Hypothalamus (tissue), 51 donors: ENCODE measurements around the gene SRRM2.

Experiments
- DNase-seq, 51 donors: peaks; one replicate each; lab custom pipeline; 2025; lab: John Stamatoyannopoulos, UW

SRRM2 gene

GRCh38 chr16:2752035-2752849 lies at the start of gene SRRM2:
Gene SRRM2, plus strand, starts transcription at chr16:2752638. Its CDS starts 3,727 bp downstream, at chr16:2756365.
- peak; percentile 73 to 100 (median 93) for DNase-seq

DNA sequence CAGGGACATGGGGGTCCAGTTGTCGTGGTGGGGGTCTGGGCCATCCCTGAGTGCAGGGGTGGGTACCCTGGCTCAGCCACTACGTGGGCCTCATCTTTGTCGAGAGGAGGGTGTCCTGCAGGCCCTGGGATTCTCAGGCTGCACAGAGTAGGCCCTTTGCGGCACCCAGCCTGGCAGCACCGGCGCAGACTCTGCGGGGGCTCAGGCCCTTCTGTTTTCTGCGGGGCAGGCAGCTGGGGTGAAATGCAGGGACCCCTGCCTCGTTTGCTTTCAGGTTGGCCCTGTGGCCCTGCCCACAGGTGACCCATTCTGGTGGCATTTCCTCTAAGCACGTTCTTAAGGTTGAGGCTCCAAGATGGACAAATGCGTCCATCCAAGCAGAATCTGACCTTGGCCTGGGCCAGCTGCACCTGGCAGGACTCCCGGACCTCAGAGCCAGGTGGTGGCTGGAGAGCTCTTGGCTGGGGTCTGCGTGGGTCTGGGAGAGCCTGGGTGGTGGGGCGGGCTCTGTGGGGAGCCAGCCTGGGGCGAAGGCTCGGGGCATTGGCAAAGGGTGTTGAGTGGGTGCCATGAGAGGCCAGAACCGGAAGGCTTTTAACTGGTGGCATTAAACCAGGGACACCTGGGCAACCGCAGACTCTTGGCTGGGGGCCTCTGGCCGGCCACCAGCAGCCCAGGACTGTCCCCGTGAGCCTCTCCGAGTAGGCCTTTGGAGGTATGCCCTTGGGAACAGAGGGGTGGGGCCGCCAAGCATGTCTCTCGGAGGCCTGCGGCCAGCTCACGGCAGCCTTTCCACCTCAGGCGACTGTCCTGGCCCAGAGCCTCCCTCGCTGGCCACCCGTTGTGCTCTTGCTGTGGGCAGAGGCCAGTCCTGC lies 49.3 kb upstream of the SRRM2 start:
- DNase-seq, result peak in 27 of 51 donors; percentile 6 to 65 (median 36)

GRCh38 chr16:2704166-2704982 lies 48.1 kb upstream of the SRRM2 start:
- no peak for DNase-seq

- no peak for DNase-seq
These were observed 47.5 kb upstream of the SRRM2 start for GRCh38 chr16:2704983-2705275.

GRCh38 chr16:2705351-2705750 lies 47.1 kb upstream of the SRRM2 start:
- no peak for DNase-seq

DNA sequence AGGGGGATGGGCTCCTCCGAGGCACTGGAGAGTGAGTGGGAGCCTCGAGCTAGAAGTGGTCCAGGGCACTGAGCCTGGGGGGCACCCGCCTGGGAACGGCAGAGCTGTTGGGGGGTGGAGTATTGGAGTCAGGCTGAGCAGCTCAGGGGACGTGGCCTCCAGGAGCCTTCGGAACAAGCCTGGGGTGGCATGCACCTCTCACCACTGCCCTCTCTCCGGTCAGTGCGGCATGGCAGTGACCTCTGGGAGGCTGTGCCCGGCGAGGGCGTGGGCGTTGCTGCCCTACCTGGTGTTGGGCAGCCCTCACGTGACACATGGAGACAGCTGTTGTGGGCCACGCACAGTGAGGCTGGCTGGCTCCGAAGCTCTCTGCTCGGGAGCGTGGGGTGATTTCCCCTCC lies 46.4 kb upstream of the SRRM2 start:
- DNase-seq, result no peak

DNA sequence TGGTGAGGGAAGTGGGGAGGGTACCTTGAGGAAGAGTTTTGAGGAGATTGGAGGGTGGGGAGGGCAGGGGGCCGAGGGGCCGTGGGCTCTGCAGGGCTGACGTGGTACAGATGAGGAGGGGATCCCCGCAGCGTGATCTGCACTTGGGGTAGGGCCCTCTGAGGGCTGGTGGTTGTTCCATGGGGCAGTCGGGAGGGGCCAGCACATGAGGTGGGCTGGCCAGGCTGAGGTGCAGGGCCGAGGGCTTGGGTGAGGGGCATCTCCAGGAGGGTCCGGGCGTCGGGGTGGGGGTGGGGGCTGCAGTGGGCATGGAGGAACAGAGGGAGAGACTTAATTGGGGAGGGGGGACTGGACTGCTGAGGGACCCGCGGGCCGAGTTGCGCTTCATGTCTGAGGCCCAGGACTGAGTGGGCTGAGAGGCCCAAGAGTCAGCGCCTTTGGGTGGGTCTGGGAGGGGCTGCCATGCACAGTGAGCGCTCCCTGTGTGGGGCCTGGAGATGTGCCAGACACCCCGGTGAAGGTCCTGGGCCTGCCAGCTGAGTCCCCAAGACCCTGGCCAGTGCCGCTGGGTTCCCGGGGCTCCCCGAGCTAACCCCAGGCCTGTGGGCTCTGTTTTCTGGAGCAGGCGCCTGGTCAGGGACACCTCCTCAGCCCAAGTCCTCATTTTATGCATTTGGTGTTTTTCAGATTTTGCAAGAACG lies 45.7 kb upstream of the SRRM2 start:
- no peak for DNase-seq

GRCh38 chr16:2707368-2708289 lies 44.8 kb upstream of the SRRM2 start:
- DNase-seq, result peak in 1 of 51 donors; percentile 41

DNA sequence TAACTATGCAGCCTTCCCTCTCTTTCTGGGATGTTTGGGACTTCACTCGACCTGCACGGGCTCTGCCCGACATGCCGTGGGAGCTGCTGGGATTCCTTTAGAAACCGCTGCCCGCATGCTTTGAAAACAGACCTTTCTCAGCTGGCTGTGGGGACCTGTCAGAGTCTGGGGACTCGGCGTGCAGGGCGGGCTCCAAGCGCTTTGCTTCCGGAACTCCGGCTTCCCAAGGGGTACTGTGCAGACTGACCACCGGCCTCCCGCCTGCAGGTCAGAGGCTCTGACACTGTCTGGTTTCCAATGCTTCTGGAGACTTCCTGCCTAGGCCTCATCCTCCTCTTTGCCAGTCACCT lies 44.2 kb upstream of the SRRM2 start:
- no peak for DNase-seq

DNA sequence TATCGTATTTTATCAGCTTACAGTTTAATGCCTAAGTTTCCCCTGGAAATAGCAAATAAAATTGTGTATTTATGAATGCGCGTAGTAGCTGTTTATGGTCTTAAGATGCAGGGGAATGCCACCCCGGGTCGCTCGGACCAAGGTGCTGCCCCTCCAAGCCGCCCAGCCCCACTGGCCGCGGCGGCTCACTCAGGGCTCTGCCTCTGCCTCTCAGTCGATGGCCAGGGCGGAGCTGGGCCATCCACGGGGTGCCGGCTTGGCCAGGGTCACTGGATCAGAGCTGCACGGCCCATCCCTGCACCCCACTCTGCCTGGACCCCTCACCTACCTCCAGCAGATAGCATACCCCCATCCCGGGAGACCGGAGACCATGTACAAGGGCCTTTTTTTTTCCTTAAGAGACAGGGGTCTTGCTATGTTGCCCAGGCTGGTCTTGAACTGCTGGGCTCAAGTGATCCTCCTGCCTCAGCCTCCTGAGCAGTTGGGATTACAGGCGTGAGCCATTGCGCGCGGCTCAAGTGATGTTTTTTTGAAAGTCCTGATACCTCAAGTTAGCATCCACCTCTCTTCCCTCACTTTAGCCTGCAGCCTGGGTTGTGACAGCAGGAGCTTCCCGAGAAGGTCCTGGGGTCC lies 43.4 kb upstream of the SRRM2 start:
- no peak for DNase-seq

DNA sequence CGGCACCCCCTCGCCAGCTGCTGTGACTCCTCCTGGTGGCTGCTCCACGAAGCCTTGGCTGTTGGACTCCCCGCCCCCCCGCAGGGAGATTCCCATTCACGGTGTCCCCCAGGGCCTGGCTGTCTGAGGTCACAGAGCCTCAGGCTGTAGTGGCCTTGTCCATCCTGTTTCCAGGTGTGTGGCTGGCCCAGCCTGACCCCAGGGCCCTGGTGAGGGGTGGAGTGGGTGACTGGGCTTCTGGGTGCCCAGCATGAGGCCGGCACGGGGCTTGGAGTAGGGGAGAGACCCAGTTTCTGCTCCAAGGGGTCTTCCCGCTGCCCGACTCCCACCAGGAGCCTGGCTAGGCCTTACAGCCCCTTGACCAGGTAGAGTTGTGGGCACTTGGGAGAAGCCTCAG lies 42.9 kb upstream of the SRRM2 start:
- no peak for DNase-seq

DNA sequence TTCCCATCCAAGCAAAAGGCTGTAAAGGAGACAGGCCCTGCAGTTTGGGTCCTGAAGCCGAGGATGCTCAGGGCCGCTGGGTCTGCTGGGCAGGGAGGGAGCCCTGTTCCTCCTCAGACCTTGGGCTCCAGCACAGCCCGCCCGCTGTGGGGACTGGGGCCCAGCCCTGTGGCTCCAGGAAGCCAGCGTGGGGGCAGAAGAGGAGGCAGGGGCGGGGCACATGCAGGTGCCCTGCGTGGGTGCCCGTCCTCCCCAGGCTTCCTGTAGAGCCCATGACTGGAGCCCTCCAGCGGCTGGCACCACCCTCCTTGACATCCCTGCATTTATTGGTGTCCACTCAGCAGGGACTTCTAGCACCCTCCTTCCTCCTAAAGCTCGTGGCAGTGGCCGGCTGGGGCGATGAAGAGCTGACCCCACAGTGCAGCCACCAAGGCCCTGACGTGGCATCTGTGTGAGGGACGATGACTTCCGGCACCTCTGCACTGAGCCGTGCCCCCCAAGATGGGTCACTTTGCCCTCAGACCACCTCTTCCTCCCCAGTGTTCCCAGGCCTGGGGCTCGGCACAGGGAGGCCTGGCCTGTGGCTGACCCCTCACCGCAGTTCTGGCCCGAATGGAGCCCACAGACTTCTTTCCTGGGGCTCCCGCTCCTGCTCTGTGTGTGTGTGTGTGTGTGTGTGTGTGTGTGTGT lies 42.3 kb upstream of the SRRM2 start:
- DNase-seq, result no peak

DNA sequence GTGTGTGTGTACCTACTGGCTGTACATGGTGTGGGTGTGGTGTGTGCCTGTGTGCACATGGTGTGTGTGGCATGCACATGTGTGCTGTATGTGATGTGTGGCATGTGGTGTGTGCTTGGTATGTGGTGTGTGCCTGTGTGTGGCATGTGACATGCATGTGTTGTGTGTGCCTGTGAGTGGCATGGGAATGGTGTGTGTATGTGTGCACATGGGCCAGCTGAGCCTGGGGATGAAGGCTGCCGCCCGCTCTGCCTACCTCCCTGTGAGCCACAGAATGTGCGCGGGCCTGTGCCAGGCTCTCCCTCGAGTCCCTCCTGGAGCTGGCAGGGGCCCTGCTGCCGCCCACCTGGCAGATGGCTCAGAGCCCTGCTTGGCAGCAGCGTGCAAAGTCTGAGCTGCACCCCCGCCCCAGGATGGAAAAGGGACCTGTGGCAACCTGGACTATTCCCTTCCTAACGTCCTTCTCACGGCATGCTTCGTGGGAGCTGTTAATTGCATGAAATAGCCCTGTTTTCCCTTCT lies 41.7 kb upstream of the SRRM2 start:
- DNase-seq, result peak in 2 of 51 donors; percentile 6 to 72

- no peak for DNase-seq
These were observed 40.9 kb upstream of the SRRM2 start for GRCh38 chr16:2711370-2712062.

- DNase-seq, result no peak
These were observed 40.4 kb upstream of the SRRM2 start for GRCh38 chr16:2712063-2712441.

DNA sequence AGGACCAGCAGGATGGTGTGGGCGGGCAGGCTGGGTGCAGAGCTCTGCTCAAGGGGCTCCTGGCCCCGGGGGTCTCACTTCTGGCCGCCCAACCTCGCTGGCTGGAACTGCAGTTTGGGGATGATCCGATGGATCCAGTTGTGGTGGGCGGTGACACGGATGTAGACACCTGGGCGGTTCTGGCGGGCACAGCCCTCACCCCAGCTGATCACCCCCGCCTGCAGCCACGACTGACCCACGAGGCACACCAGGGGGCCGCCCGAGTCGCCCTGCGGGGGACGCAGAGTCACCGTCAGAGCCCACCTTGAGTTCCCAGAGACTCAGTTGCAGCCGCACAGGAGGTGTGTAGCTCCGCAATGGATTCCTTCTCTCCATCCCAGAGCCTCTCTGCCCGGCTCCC lies 39.9 kb upstream of the SRRM2 start:
- no peak for DNase-seq

DNA sequence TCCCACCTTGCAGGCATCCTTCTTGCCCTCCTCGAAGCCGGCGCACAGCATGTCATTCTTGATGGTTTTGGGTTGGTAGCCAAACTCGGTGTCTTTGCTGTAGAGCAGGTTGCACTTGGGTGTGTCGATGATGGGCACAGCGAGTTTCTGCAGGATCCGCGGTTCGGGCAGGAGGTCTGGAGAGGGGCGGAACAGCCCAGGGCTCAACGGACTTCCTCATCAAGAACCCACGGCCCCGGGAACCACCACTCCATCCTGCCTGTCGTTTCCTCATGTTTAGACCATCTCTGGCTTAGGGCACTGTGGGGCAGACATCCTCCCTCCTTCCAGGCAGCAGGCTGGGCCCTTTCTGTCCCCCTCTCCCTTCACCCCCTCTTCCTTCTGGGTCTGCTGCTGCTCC lies 38.9 kb upstream of the SRRM2 start:
- no peak for DNase-seq
